Lower lobe of right lung (tissue), 2 donors: ENCODE measurements around the gene SOAT2. TPM values are rescaled to one million over a fixed set of nuclear protein-coding genes. Genes with fewer than 3 reads are reported as not detected.
"Not testable (repeated sequence)": the region's sequence is repeated elsewhere in the genome, so short reads cannot be mapped to it uniquely, and the experiment has no call there.

Experiments used
- ATAC-seq, 2 donors: fragments of 200-7000 bp; cut with Tn5 transposase; one replicate each; pipeline ENCODE4 v1.9.1; 2020 to 2022; ENCODE audit warnings: mild to moderate bottlenecking in 2 of 2, moderate library complexity in 2 of 2
- DNase-seq: peaks from one replicate; pipeline ENCODE4 v3.0.0-alpha.2; 2020
- H3K27ac ChIP-seq: fragments of 200-600 bp; one replicate; pipeline ENCODE4 v1.8.0; 2022
- H3K27me3 ChIP-seq: fragments of 200-600 bp; one replicate; pipeline ENCODE4 v1.8.0; 2022; ENCODE audit warnings: low read depth
- H3K36me3 ChIP-seq: fragments of 200-600 bp; one replicate; pipeline ENCODE4 v1.8.0; 2022; ENCODE audit warnings: mild to moderate bottlenecking
- H3K4me1 ChIP-seq: fragments of 200-600 bp; one replicate; pipeline ENCODE4 v1.8.0; 2022
- H3K4me3 ChIP-seq: fragments of 200-600 bp; one replicate; pipeline ENCODE4 v1.8.0; 2022; ENCODE audit warnings: mild to moderate bottlenecking
- H3K9me3 ChIP-seq: fragments of 200-600 bp; one replicate; pipeline ENCODE4 v1.8.0; 2022
- intact Hi-C: fragments of 100-400 bp; cut with DNase I; formaldehyde crosslinking; loops from one replicate; pipeline ENCODE4 v1.11.0; 2022
- total RNA-seq: library from RNA; stranded (reverse); fragmentation: NEBNext Ultra II Directional; extraction: Animal tissue kit (Norgen Biotek cat#: 25700); gene quantifications from one replicate; pipeline ENCODE4 v1.2.1, GENCODE V29; 2021
- TF ChIP-seq, protein P1 (sequence below): fragments of 200-600 bp; IDR thresholded peaks from one replicate; pipeline ENCODE4 v1.8.0; 2022; ENCODE audit warnings: antibody characterized with exemption, mild to moderate bottlenecking
- donor health status: DM: no; HTN: yes; CAD: no; lungs with severe emphysema.

SOAT2 gene
- total RNA-seq, 1 donor from 2014 or later = not detected

DNA sequence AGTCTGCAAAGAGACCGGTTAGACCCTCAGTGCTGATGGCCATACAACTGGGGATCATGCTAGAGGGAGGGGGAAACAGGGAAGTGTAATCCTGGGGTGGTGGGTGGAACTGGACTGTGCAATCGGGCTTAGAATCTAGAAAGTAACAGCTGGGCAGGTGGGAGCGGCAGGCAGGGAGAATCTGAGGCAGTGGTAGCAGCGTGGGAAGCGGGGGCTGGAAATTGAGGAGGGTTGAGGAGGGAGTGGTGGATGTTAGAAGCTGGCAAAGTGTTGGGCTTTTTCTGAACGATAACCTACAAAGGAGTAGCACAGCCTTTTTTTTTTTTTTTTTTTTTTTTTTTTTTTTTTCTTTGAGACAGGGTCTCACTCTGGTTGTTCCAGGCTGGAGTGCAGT is 8.9 kb upstream of the SOAT2 start:
- Histone ChIP-seq H3K4me1 (peaks cover 35% of the 10 kb centered on the region), H3K27ac (peak overlapping the region; percentile 58), H3K27me3 (no peaks in the 10 kb centered on the region), H3K36me3 (no peaks in the 10 kb centered on the region), H3K4me3 (no peak overlapping the region), H3K9me3 (no peaks in the 10 kb centered on the region)
- ATAC-seq (no peak), DNase-seq (no peak)
- intact Hi-C loops = no loop called here
- TF ChIP-seq, protein P1, sequence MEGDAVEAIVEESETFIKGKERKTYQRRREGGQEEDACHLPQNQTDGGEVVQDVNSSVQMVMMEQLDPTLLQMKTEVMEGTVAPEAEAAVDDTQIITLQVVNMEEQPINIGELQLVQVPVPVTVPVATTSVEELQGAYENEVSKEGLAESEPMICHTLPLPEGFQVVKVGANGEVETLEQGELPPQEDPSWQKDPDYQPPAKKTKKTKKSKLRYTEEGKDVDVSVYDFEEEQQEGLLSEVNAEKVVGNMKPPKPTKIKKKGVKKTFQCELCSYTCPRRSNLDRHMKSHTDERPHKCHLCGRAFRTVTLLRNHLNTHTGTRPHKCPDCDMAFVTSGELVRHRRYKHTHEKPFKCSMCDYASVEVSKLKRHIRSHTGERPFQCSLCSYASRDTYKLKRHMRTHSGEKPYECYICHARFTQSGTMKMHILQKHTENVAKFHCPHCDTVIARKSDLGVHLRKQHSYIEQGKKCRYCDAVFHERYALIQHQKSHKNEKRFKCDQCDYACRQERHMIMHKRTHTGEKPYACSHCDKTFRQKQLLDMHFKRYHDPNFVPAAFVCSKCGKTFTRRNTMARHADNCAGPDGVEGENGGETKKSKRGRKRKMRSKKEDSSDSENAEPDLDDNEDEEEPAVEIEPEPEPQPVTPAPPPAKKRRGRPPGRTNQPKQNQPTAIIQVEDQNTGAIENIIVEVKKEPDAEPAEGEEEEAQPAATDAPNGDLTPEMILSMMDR = no peak

DNA sequence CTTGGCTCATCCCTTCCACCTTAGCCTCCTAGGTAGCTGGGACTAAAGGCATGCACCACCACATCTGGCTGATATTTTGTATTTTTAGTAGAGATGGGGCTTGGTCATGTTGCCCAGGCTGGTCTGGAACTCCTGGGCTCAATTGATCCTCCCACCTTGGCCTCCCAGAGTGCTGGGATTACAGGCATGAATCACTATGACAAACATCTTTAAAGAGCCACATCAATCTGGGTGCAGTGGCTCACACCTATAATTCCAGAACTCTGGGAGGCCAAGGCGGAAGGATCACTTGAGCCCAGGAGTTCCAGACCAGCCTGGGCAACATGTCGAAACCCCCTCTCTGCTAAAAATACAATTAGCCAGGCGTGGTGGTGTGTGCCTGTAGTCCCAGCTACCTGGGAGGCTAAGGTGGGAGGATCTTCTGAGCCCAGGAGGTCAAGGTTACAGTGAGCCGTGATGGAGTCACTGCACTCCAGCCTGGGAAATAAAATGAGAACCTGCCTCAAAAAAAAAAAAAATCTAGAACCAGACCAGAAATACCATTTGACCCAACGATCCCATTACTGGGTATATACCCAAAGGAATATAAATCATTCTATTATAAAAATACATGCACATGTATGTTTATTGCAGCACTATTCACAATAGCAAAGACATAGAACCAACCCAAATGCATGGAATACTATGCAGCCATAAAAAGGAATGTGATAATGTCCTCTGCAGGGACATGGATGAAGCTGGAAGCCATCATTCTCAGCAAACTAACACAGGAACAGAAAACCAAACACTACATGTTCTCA is 8.3 kb upstream of the SOAT2 start:
- H3K4me3 ChIP-seq, H3K27ac ChIP-seq, H3K9me3 ChIP-seq, H3K36me3 ChIP-seq, DNase-seq, H3K27me3 ChIP-seq, intact Hi-C loops, ATAC-seq: not testable (repeated sequence)
- H3K4me1 ChIP-seq = peaks cover 35% of the 10 kb centered on the region

DNA sequence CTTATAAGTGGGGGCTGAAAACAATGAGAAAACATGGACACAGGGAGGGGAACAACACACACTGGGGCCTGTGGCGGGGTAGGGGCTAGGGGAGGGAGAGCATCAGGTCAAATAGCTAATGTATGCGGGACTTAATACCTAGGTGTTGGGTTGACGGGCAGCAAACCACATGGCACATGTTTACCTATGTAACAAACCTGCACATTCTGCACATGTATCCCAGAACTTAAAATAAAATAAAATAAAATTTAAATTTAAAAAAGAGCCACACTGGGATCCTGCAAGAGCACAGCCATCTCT is 7.7 kb upstream of the SOAT2 start:
- ATAC-seq, H3K4me3 ChIP-seq, H3K27me3 ChIP-seq, H3K36me3 ChIP-seq, H3K9me3 ChIP-seq, intact Hi-C loops, DNase-seq: not testable (repeated sequence)
- Histone ChIP-seq H3K4me1 (peaks cover 35% of the 10 kb centered on the region), H3K27ac (peak overlapping the region; percentile 6)

DNA sequence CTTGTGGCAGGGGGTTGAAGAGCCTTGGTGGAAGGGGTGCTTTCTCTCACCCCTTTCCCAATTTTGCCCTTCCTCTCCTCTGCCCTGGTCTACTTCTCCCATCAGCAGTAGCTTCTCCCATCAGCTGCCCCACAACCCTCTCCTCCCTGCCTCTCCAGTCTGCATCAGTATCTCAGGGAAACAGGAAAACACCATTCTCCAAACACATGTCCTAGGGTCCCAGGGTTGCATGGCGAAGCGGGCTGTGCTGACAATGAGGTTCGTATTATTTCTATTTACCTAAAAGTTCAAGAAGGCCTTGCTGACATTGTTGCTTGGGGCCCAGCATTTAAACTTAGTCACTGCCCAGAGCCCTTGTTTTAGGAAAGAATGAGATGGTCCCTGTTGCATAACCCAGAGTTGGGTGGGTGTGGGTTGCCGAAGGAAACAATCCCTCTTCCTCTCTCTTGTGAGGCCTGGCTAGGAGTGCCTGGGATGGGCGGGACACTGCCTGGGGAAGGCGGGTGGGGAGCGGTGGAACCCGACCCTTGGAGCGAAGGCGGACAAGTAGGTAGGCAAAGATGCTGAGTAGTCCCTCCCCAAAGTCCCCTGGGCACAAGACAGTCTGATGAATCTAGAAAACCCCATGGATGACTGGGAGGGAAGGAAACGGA is 7.1 kb upstream of the SOAT2 start:
- Histone ChIP-seq H3K4me1 (peaks cover 35% of the 10 kb centered on the region), H3K27me3 (no peaks in the 10 kb centered on the region), H3K27ac (peak overlapping the region; percentile 78), H3K36me3 (no peaks in the 10 kb centered on the region), H3K9me3 (no peaks in the 10 kb centered on the region), H3K4me3 (peak overlapping the region; percentile 62)
- DNase-seq = no peak
- TF ChIP-seq, protein P1 = no peak
- ATAC-seq = peak in 1 of 2 donors; percentile 22
- intact Hi-C loops = no loop called here

DNA sequence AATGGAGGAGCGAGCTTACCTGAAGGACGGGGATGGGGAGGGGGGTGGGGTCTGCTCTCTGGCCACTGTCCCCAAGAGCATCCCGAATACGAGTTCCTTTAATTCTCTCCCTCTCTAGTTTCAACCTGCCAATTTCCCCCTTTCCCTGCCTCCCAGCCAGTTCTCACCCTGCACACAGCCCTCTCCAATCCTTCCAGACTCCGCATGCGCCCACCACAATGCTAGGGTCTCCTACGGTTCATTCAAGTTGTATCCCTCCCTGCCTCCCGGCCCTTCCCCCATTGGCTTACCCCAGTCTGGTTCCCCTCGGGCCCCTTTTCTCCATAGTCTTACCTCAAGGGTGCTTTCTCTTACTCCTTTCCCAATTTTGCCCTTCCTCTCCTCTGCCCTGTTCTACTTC is 6.5 kb upstream of the SOAT2 start:
- peak overlapping the region; percentile 62 for H3K4me3 ChIP-seq
- DNase-seq (no peak), ATAC-seq (no peak)
- no peaks in the 10 kb centered on the region for H3K9me3 ChIP-seq
- no peaks in the 10 kb centered on the region for H3K27me3 ChIP-seq
- TF ChIP-seq, protein P1 = no peak
- H3K4me1 ChIP-seq = peaks cover 35% of the 10 kb centered on the region
- intact Hi-C loops = no loop called here
- peak overlapping the region; percentile 78 for H3K27ac ChIP-seq
- no peaks in the 10 kb centered on the region for H3K36me3 ChIP-seq

DNA sequence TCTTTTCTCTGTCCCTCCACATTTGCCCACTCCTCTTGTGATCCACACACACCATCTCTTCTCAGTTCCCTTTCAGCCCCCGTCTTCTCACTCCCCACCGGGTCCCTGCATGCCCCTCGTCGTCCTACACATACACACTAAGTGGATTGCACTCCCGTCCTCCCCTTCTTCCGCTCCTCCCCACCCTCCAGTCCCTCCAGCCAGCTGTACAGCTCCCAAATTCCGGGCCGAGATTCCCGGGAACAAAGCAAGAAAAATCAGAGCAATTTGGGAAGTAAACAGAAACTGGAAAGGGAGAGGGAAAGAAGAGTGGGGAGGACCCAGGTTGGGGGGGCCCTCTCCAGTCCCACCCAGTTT is 6.1 kb upstream of the SOAT2 start:
- Histone ChIP-seq H3K36me3 (no peaks in the 10 kb centered on the region), H3K4me3 (peak overlapping the region; percentile 62), H3K9me3 (no peaks in the 10 kb centered on the region), H3K27me3 (no peaks in the 10 kb centered on the region), H3K27ac (peak overlapping the region; percentile 78), H3K4me1 (peaks cover 35% of the 10 kb centered on the region)
- ATAC-seq (peak; percentile 15 to 31), DNase-seq (no peak)
- intact Hi-C loops = no loop called here
- TF ChIP-seq, protein P1 = no peak
